Natural killer cell (primary cell): ENCODE measurements around the gene C17orf114.

ENCODE experiments used
- ATAC-seq, 3 donors: fragments of 150-1000 bp in 2 of 3; fragments of 200-7000 bp in 1 of 3; cut with Tn5 transposase; 1 replicate in 1 of 3; 2 replicates in 2 of 3; pipeline ENCODE4 v1.10.0; 2021; ENCODE audit warnings: mild to moderate bottlenecking in 2 of 3, moderate library complexity in 2 of 3
- DNase-seq, 2 donors: peaks; one replicate each; pipeline versions ENCODE4 v3.0.0 to v3.0.0-alpha.2; 2013 to 2021; ENCODE audit warnings: mixed read lengths in 1 of 2
- H3K27ac ChIP-seq: one replicate; pipeline ENCODE4 v1.5.1; 2013; ENCODE audit warnings: mild to moderate bottlenecking, low read length
- H3K27me3 ChIP-seq: one replicate; pipeline ENCODE4 v1.6.1; 2013; ENCODE audit warnings: low read length; ENCODE audit not compliant: control insufficient read depth, insufficient read depth
- H3K36me3 ChIP-seq: one replicate; pipeline ENCODE4 v1.6.1; 2013; ENCODE audit warnings: low read length; ENCODE audit not compliant: control insufficient read depth, insufficient read depth
- H3K4me1 ChIP-seq: one replicate; pipeline ENCODE4 v1.6.1; 2013; ENCODE audit warnings: low read length; ENCODE audit not compliant: control insufficient read depth, insufficient read depth
- H3K4me3 ChIP-seq: one replicate; pipeline ENCODE4 v1.5.1; 2013; ENCODE audit warnings: low read length
- H3K9me3 ChIP-seq: one replicate; pipeline ENCODE4 v1.6.1; 2013; ENCODE audit warnings: low read length; ENCODE audit not compliant: control insufficient read depth, insufficient read depth
- H3K27ac Mint-ChIP-seq, 2 donors: one replicate each; pipeline ENCODE4 v1.8.0; 2022; ENCODE audit warnings: mild to moderate bottlenecking in 2 of 2, mixed read lengths in 2 of 2, moderate library complexity in 1 of 2
- H3K27me3 Mint-ChIP-seq, 2 donors: one replicate each; pipeline ENCODE4 v1.8.0; 2022; ENCODE audit warnings: low read depth in 2 of 2, mixed read lengths in 2 of 2
- H3K36me3 Mint-ChIP-seq: one replicate; pipeline ENCODE4 v1.8.0; 2022; ENCODE audit warnings: mixed read lengths
- H3K4me1 Mint-ChIP-seq, 2 donors: one replicate each; pipeline ENCODE4 v1.8.0; 2022; ENCODE audit warnings: mixed read lengths in 2 of 2
- H3K4me3 Mint-ChIP-seq: one replicate; pipeline ENCODE4 v1.8.0; 2022; ENCODE audit warnings: mild to moderate bottlenecking, moderate library complexity, mixed read lengths
- H3K9me3 Mint-ChIP-seq, 2 donors: one replicate each; pipeline ENCODE4 v1.8.0; 2022; ENCODE audit warnings: mixed read lengths in 2 of 2
- CTCF ChIP-seq: fragments of 200-600 bp; IDR thresholded peaks from one replicate; pipeline ENCODE4 v1.8.0; 2022; ENCODE audit warnings: antibody characterized with exemption
- WGBS: methylation state at CpG from one replicate; pipeline ENCODE4 v1.1.7; 2013; ENCODE audit warnings: missing lambda C conversion rate; ENCODE audit not compliant: insufficient coverage; 5-methylcytosine and 5-hydroxymethylcytosine counted together
- intact Hi-C: fragments of 100-400 bp; cut with micrococcal nuclease; formaldehyde crosslinking; loops from one replicate; pipeline ENCODE4 v1.14.2; 2022

The C17orf114 gene

GRCh38 chr17:4766723-4767122, 35.4 kb downstream of the C17orf114 start:
- H3K9me3 ChIP-seq = no peaks in the 10 kb centered on the region
- intact Hi-C loops = no loop called here
- TF ChIP-seq CTCF = no peak
- Mint-ChIP-seq H3K27ac (no peak overlapping the region), H3K4me3 (no peak overlapping the region), H3K4me1 (no peaks in the 10 kb centered on the region), H3K9me3 (no peaks in the 10 kb centered on the region), H3K36me3 (no peaks in the 10 kb centered on the region), H3K27me3 (peaks cover 5 to 16% of the 10 kb centered on the region in 2 donors)
- DNase-seq (no peak), ATAC-seq (no peak)
- H3K27me3 ChIP-seq = no peaks in the 10 kb centered on the region
- WGBS = 83% methylated on average over 9 of the region's 9 CpGs
- H3K27ac ChIP-seq = peak overlapping the region; percentile 11
- no peaks in the 10 kb centered on the region for H3K4me1 ChIP-seq
- no peaks in the 10 kb centered on the region for H3K36me3 ChIP-seq
- H3K4me3 ChIP-seq = no peak overlapping the region

GRCh38 chr17:4766201-4766600, 35.9 kb downstream of the C17orf114 start:
- Histone ChIP-seq H3K27ac (peak overlapping the region; percentile 21), H3K4me1 (no peaks in the 10 kb centered on the region), H3K27me3 (no peaks in the 10 kb centered on the region), H3K36me3 (no peaks in the 10 kb centered on the region), H3K9me3 (no peaks in the 10 kb centered on the region), H3K4me3 (no peak overlapping the region)
- 78% methylated on average over 2 of the region's 3 CpGs for WGBS
- TF ChIP-seq CTCF = no peak
- no peaks in the 10 kb centered on the region for H3K9me3 Mint-ChIP-seq
- H3K4me1 Mint-ChIP-seq = no peaks in the 10 kb centered on the region
- no peaks in the 10 kb centered on the region for H3K36me3 Mint-ChIP-seq
- ATAC-seq (no peak), DNase-seq (no peak)
- intact Hi-C loops = no loop called here
- H3K27ac Mint-ChIP-seq = no peak overlapping the region
- no peak overlapping the region for H3K4me3 Mint-ChIP-seq
- H3K27me3 Mint-ChIP-seq = peaks cover 5 to 16% of the 10 kb centered on the region in 2 donors

- TF ChIP-seq CTCF = no peak
- no peaks in the 10 kb centered on the region for H3K36me3 ChIP-seq
- Mint-ChIP-seq H3K9me3 (no peaks in the 10 kb centered on the region), H3K4me3 (no peak overlapping the region), H3K36me3 (no peaks in the 10 kb centered on the region), H3K27me3 (peaks cover 5 to 16% of the 10 kb centered on the region in 2 donors), H3K27ac (no peak overlapping the region), H3K4me1 (no peaks in the 10 kb centered on the region)
- H3K4me1 ChIP-seq = no peaks in the 10 kb centered on the region
- no peak overlapping the region for H3K4me3 ChIP-seq
- DNase-seq (no peak), ATAC-seq (no peak)
- H3K27me3 ChIP-seq = no peaks in the 10 kb centered on the region
- intact Hi-C loops = no loop called here
- WGBS = 52% methylated on average over 2 of the region's 3 CpGs
- H3K9me3 ChIP-seq = no peaks in the 10 kb centered on the region
- no peak overlapping the region for H3K27ac ChIP-seq
These were observed 37.5 kb downstream of the C17orf114 start for GRCh38 chr17:4764595-4764994.

- no peaks in the 10 kb centered on the region for H3K9me3 ChIP-seq
- no peaks in the 10 kb centered on the region for H3K36me3 ChIP-seq
- H3K27me3 ChIP-seq = no peaks in the 10 kb centered on the region
- 87% methylated on average over 10 of the region's 10 CpGs for WGBS
- DNase-seq (no peak), ATAC-seq (peak in 1 of 3 donors; percentile 42)
- Mint-ChIP-seq H3K4me3 (no peak overlapping the region), H3K9me3 (no peaks in the 10 kb centered on the region), H3K36me3 (no peaks in the 10 kb centered on the region), H3K27ac (no peak overlapping the region), H3K4me1 (no peaks in the 10 kb centered on the region), H3K27me3 (peaks cover 8% of the 10 kb centered on the region in 2 donors)
- H3K4me3 ChIP-seq = no peak overlapping the region
- intact Hi-C loops = no loop called here
- no peaks in the 10 kb centered on the region for H3K4me1 ChIP-seq
- no peak for TF ChIP-seq CTCF
- no peak overlapping the region for H3K27ac ChIP-seq
These were observed 42.3 kb downstream of the C17orf114 start for GRCh38 chr17:4759776-4760236.
